Breast epithelium (tissue), 3 donors: Measurements from ENCODE around the gene VPS26C.

Source experiments
- CTCF ChIP-seq, 3 donors: fragments of 450-650 bp; IDR thresholded peaks; one replicate each; pipeline ENCODE4 v1.5.1; 2016 to 2017; ENCODE audit warnings: antibody characterized with exemption in 3 of 3, mild to moderate bottlenecking in 3 of 3, moderate library complexity in 3 of 3
- POLR2A ChIP-seq: fragments of 450-650 bp; IDR thresholded peaks from one replicate; pipeline ENCODE4 v1.6.1; 2016; ENCODE audit warnings: antibody characterized with exemption, mild to moderate bottlenecking, moderate library complexity

- TF ChIP-seq CTCF (IDR thresholded peaks at IDR 0.05) (no peak), POLR2A (no peak)
These were observed 33.1 kb upstream of the VPS26C start for GRCh38 chr21:37300114-37300751.
